GM10266 (cell line): Measurements from ENCODE around the gene TUB.

Source experiments
- DNase-seq: peaks from one replicate; pipeline ENCODE4 v3.0.0; 2012; ENCODE audit errors: extremely low spot score
- CTCF ChIP-seq: IDR thresholded peaks from 2 replicates; pipeline ENCODE4 v1.5.1; 2012; ENCODE audit warnings: mild to moderate bottlenecking, low read depth; ENCODE audit not compliant: control insufficient read depth, insufficient read depth; ENCODE audit errors: missing control alignments

The TUB gene

GRCh38 chr11:8138526-8138925 lies 57.5 kb downstream of the TUB start:
- TF ChIP-seq CTCF: no peak
- DNase-seq: no peak

- no peak for DNase-seq
- TF ChIP-seq CTCF: no peak
Observed at GRCh38 chr11:8149726-8150125, 68.7 kb downstream of the TUB start.
